Adipocyte (in vitro differentiated cells): ENCODE data around the gene BRF1.

ENCODE experiments used
- DNase-seq: peaks from one replicate; pipeline ENCODE4 v3.0.0-alpha.2; 2015; ENCODE audit warnings: low read depth
- H3K27me3 ChIP-seq: replicated peaks from 2 replicates; pipeline ENCODE4 v1.7.0; 2013; ENCODE audit warnings: mild to moderate bottlenecking, low read length, moderate library complexity; ENCODE audit not compliant: control insufficient read depth, insufficient read depth
- H3K36me3 ChIP-seq: 2 replicates; pipeline ENCODE4 v1.7.0; 2013; ENCODE audit warnings: low read length, mild to moderate bottlenecking, moderate library complexity; ENCODE audit not compliant: control insufficient read depth, insufficient read depth, severe bottlenecking
- H3K4me1 ChIP-seq: 2 replicates; pipeline ENCODE4 v1.7.0; 2013; ENCODE audit warnings: mild to moderate bottlenecking, low read length, moderate library complexity; ENCODE audit not compliant: control insufficient read depth, insufficient read depth
- H3K4me3 ChIP-seq: 2 replicates; pipeline ENCODE4 v1.7.0; 2013; ENCODE audit warnings: mild to moderate bottlenecking, low read length, moderate library complexity
- H3K9ac ChIP-seq: 2 replicates; pipeline ENCODE4 v1.7.0; 2013; ENCODE audit warnings: mild to moderate bottlenecking, low read length, moderate library complexity
- H3K9me3 ChIP-seq: 2 replicates; pipeline ENCODE4 v1.7.0; 2013; ENCODE audit warnings: mild to moderate bottlenecking, low read length, moderate library complexity; ENCODE audit not compliant: control insufficient read depth

BRF1 gene

DNA sequence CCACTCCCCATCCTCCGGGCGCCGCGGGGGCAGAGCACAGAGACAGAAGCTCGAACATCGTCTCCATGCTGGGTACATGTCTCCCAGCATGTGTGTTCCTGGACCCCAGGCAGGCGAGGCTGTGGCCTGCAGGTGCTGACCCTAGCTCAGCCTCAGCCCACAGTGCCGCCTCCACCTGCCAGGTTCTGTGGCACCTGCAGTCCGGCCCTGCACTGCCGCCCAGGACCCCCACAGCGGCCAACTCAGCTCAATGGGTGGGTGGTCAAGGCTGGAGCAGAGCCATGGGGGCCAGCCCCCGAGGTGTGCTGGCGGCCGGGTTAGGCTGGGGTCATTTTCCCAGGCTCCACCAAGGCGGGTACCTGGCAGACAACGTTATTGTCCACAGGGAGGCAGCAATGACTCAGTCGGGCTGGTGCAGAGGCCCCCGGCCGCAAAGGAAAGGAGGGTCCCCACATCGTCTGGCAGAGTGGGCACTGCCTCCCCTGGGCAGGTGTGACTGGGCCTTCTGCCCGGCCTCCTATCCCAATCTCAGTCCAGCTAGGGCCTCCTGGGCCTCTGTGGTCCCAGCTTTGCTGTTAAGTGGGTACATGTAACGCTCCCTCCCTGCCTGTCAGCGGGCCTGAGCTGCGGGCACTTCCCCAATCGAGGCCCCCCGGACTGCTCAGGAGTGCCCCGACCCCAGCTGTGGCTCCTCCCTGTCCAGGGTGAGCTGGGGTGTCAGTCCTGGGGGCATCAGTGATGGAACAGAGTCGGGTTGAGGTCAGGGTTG, 99.5 kb downstream of the BRF1 start:
- no peak for DNase-seq
- H3K9ac ChIP-seq = no peak overlapping the region
- H3K27me3 ChIP-seq = peaks cover 26% of the 10 kb centered on the region
- no peaks in the 10 kb centered on the region for H3K9me3 ChIP-seq
- no peak overlapping the region for H3K4me3 ChIP-seq
- peaks cover 24% of the 10 kb centered on the region for H3K4me1 ChIP-seq
- no peaks in the 10 kb centered on the region for H3K36me3 ChIP-seq

- Histone ChIP-seq H3K4me3 (no peak overlapping the region), H3K36me3 (no peaks in the 10 kb centered on the region), H3K27me3 (peaks cover 33% of the 10 kb centered on the region), H3K9ac (no peak overlapping the region), H3K4me1 (peaks cover 19% of the 10 kb centered on the region), H3K9me3 (no peaks in the 10 kb centered on the region)
- DNase-seq = no peak
Observed at GRCh38 chr14:105200641-105201040, 100.2 kb downstream of the BRF1 start.

- no peak overlapping the region for H3K9ac ChIP-seq
- no peaks in the 10 kb centered on the region for H3K9me3 ChIP-seq
- no peak overlapping the region for H3K4me3 ChIP-seq
- H3K4me1 ChIP-seq = peaks cover 14% of the 10 kb centered on the region
- no peak for DNase-seq
- H3K36me3 ChIP-seq = no peaks in the 10 kb centered on the region
- peaks cover 38% of the 10 kb centered on the region for H3K27me3 ChIP-seq
Observed at GRCh38 chr14:105200074-105200473, 100.7 kb downstream of the BRF1 start.

DNA sequence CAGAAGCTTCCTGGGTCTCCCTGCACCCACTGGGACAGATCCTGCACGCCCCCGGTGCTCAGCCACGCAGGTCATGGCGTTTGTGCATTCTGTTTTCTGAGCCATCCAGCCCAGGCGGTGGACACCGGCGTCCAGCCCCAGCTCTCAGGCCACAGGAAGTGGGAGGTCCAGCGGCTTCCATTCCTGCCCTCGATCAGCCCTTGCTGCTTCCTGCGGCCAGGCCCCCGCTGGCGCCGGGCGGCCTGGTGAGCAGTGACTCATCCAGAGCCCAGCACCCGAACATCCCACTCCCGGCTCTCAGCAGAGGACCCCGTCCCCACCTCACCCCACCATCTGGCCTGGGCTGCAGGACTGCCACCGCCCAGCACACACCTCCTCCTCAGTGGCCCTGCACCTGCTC, 101.7 kb downstream of the BRF1 start:
- Histone ChIP-seq H3K4me3 (no peak overlapping the region), H3K9me3 (no peaks in the 10 kb centered on the region), H3K36me3 (no peaks in the 10 kb centered on the region), H3K4me1 (peaks cover 4% of the 10 kb centered on the region), H3K27me3 (peaks cover 47% of the 10 kb centered on the region), H3K9ac (no peak overlapping the region)
- DNase-seq = no peak

- Histone ChIP-seq H3K9me3 (no peaks in the 10 kb centered on the region), H3K4me1 (peaks cover 3% of the 10 kb centered on the region), H3K27me3 (peaks cover 52% of the 10 kb centered on the region), H3K9ac (no peak overlapping the region), H3K4me3 (no peak overlapping the region), H3K36me3 (no peaks in the 10 kb centered on the region)
- no peak for DNase-seq
Observed at GRCh38 chr14:105198588-105198987, 102.2 kb downstream of the BRF1 start.

- Histone ChIP-seq H3K4me1 (peaks cover 3% of the 10 kb centered on the region), H3K27me3 (peaks cover 59% of the 10 kb centered on the region), H3K9me3 (no peaks in the 10 kb centered on the region), H3K36me3 (no peaks in the 10 kb centered on the region), H3K4me3 (no peak overlapping the region), H3K9ac (no peak overlapping the region)
- DNase-seq = peak; percentile 74
Observed at GRCh38 chr14:105197211-105197641, 103.6 kb downstream of the BRF1 start.

DNA sequence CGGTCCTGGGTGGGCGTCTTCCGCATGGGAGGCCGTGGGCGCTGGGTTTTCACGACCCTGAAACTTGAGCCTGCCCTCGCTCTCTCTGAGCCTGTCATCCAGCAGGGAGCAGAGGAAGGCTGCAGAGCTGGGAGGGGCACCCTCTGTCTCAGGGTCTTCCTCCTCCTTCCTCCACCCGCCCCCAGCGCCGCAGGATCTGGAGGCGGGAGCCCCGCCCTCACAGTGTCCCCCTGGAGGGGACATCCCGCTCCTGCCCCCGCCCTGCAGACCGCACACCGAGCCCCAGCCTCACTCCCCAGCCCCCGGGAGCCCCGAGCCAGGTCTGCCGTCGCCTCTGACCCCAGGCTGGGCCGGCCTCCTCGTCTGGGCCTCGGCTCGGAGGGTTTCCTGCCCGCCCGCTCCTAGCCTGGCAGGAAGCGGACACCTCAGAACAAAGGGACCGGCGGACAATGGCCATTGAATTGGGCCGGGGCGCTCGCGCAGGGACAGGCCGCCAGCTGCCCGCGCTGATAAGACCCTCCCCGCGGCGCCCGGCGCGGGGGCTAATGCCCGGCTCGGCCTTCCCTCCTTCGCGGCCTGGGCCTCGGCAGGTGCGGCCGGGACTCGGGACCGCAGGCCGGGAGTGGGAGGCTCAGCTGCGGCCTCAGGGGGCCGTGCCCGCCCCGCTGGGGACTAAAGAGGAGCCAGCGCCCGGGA, 104.4 kb downstream of the BRF1 start:
- Histone ChIP-seq H3K36me3 (no peaks in the 10 kb centered on the region), H3K4me1 (peaks cover 3% of the 10 kb centered on the region), H3K27me3 (peaks cover 60% of the 10 kb centered on the region), H3K9ac (no peak overlapping the region), H3K9me3 (no peaks in the 10 kb centered on the region), H3K4me3 (no peak overlapping the region)
- no peak for DNase-seq

DNA sequence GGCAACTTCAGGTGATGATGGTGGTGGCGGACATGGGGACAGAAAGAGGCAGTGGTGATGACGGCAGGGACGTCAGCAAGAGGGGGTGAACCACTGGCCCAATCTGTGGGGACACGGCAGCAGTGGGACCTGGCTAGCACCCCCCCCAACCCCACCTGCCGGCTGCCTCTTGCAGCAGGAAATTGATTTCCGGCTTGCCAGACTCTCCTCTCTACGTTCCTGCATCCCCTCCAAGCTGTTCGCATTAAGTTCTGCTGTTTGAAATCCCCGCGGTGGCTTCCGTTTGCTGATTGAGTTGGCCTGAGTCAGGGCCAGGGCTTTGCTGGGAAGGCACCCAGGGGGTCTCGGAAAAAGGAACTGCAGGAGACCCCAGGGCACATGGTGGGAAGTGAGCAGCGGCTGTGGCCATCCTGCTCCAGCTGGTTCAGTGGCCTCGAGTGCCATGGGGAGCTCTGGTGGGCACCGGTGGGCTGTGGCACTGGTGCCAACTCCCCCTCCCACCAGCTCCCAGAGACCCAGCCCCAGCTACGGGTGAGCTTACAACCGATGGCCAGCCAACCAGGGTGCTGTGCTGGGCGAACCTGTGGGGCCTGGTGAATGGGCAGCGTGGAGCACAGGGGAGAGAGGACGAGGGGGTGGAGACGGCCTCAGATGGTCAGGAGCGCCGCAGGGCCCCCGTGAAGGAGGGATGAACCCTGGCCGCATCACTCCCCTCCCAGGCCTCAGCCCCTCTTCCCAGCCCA, 105.1 kb downstream of the BRF1 start:
- no peak for DNase-seq
- Histone ChIP-seq H3K9ac (no peak overlapping the region), H3K27me3 (peaks cover 65% of the 10 kb centered on the region), H3K4me1 (peaks cover 3% of the 10 kb centered on the region), H3K4me3 (no peak overlapping the region), H3K9me3 (no peaks in the 10 kb centered on the region), H3K36me3 (no peaks in the 10 kb centered on the region)

GRCh38 chr14:105195051-105195450, 105.8 kb downstream of the BRF1 start:
- H3K9me3 ChIP-seq = no peaks in the 10 kb centered on the region
- H3K4me3 ChIP-seq = no peak overlapping the region
- DNase-seq = no peak
- no peak overlapping the region for H3K9ac ChIP-seq
- peaks cover 64% of the 10 kb centered on the region for H3K27me3 ChIP-seq
- H3K36me3 ChIP-seq = no peaks in the 10 kb centered on the region
- H3K4me1 ChIP-seq = peaks cover 3% of the 10 kb centered on the region

GRCh38 chr14:105193916-105194782, 106.7 kb downstream of the BRF1 start:
- DNase-seq = no peak
- Histone ChIP-seq H3K9ac (no peak overlapping the region), H3K36me3 (no peaks in the 10 kb centered on the region), H3K4me3 (no peak overlapping the region), H3K27me3 (peaks cover 63% of the 10 kb centered on the region), H3K9me3 (no peaks in the 10 kb centered on the region), H3K4me1 (peaks cover 3% of the 10 kb centered on the region)
